Placental epithelial cell (primary cell): ENCODE measurements around the gene FOXO4. TPM values are rescaled to one million over a fixed set of nuclear protein-coding genes. Genes with fewer than 3 reads are reported as not detected.

ENCODE experiments used
- small RNA-seq: library from RNA; depleted of rRNA; stranded (forward); fragments of <200 nt; gene quantifications from one replicate; pipeline ENCODE3, GENCODE V24; 2012
- total RNA-seq: library from RNA; depleted of rRNA; stranded (reverse); fragments of >200 nt; gene quantifications from 2 replicates; pipeline ENCODE4 v1.2.3, GENCODE V29; 2012

FOXO4 gene
- 13.7 and 18.7 TPM in 2 replicates for total RNA-seq

DNA sequence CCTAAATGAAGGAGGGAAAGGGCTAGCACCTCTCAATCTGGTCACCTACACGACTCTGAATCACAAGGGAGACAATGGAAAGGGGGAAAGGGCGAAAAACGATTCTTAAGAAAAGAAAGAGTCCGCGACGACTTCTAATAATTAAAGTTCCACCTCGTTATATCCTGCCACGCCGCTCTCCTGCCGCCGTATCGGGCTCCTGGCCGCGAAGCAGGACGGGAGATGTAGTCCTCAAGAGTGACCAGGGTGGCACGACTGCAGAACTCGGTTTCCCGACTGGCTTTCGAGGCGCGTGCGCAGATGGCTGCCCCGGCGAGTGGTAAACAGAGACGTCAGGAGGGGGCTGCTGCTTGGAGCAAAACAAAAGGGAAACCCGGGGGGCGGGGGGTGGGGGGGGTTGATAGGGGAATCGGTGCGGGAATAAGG is at the start of gene FOXO4:
Gene FOXO4, plus strand, starts transcription at position 297 of the 426 bp plus-strand sequence. CDS start 678 bp downstream, outside the sequence.

DNA sequence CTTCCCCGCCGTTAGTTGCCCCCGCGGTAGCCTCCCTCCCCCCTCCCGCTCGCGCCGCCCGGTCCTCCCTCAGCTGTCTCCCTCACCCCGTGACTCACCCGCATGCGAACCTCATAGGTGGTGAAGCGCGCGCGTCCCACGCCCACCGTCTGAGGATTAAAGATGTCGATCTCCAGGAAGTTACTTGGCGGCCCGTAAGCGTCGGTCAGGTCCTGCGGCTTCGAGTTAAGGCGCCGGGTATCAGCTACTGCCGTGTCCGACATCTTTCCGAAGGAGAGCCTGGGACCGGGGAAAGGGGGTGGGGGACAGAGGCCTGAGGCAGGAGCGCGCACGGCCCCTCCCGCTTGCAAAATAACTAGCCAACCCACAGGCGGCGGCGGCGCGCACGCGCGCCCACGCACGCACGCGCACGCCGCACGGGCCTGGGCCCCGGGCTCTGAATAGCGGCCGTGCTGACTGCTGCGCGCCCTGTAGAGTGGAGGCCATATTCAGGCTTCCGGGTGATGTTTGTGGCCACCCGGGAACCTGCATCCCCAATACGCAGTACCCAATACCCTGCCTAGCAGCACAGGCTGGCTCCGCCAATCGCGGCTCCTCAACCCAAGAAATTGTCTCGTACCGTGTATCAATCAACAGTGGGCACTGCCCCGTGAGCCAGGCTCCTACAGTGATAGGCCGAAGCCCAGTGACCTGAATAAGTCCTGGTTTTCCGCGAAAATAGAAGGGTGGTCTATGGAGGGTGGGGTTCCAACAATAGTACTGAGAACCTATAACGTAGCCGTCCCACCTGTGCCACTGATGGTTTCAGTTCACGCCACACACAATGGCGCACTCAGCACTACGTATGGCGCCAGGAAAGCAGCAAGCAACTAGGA is 27.4 kb upstream of the FOXO4 start, which contains the start of gene SNX12:
Gene SNX12, minus strand, starts transcription at position 291 of the 875 bp plus-strand sequence. Its CDS starts 28 bp downstream, at position 263.

DNA sequence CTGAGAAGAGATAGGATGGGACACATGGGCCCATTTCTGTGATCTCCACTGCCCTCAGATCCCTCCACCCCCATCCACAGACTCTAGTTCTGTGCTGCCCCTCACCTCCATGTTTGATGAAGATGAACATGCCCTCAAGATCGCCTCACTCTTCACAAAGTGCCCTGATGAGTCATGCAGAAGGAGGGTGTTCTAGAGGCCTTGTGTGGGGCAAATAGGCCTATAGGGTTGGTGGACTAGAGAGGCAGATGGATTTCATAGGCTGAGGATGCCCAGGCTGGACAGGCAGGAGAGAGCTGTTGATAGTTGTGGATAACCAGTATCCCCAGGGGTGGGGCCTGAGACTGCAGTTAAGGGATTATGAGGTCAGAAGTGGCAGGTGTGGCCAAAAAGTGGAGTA is 10.8 kb downstream of the FOXO4 start, which contains the start of gene CXorf65:
Gene CXorf65, minus strand, starts transcription at position 314 of the 400 bp plus-strand sequence. Its CDS starts 184 bp downstream, at position 130.

DNA sequence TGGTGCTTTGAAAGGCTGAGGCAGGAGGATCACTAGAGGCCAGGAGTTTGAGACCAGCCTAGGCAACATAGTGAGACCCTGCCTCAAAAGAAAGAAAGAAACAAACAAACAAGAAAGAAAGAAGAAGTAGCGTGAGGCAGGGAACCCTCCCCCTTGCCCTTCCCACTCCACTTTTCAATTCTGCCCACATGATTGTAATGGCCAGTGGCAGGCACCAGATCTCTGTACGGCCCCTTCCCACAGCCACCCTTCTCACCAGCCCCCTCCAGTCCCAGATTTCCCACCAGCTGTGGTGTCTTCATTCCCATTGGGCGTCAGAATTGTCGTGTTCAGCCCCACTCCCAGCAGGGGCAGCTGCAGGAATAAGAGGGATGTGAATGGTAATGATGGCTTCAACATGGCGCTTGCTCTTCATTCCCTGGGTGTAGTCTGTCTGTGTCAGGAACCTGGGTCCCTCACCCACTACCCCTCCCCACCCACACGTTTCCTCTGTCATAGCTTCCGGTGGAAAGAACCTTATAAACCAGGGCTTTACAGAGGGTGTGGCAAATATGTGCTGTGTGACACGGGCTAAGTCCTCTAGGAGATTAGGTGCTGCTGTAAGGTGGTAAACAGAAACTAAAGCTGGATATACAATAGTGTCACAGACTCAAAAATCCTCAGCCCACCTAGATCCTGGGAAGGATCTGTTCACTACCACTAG is 15.6 kb downstream of the FOXO4 start, which contains the start of gene IL2RG:
Gene IL2RG, minus strand, starts transcription at position 437 of the 703 bp plus-strand sequence. Its CDS starts 38 bp downstream, at position 399.

DNA sequence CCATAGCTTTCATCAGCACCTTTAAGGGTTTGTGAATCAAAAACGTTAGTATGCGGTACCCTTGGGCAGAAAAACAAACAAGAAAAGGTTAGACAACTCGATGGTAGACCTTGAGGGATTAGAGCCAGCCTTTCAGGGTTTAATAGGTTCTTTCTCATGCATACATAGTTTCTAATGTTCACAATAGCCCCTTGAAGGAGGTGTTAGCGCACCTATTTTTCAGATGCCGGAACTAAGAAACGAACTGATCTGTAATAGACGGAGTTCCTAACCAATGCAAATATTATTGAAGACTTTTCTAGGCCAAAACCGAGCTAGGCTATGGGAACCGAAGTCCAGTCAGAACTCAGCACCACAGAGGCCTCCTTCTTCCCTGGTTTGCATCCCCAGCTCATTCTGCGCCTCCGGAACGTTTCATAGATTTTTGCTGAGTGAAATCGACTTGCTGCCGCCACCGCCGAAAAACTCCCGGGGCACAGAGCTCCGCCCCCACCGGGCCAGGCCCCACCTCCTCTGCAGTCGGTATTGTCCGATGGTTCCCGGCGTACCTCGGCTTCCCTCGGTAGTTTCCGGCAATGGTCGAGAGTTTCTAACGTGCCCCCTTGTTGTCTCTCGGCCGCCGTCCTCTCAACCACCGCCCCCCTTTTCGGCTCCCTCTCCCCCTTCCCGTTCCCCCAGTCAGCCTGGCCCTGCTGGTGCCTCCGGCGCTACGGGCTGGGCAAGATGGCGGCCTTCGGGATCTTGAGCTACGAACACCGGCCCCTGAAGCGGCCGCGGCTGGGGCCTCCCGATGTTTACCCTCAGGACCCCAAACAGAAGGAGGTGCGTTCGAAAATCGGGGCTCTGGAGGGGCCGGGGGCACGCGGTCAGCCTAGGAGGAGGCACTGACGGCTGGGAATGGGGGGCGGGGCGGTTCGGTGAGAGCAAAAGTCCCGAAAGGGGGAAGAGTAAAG is 22.7 kb downstream of the FOXO4 start, which contains the start of gene MED12:
Gene MED12, plus strand, starts transcription at position 565 of the 953 bp plus-strand sequence. Its CDS starts 159 bp downstream, at position 724.

GRCh38 chrX:71144651-71145050 is 49.0 kb downstream of the FOXO4 start, which contains the start of gene NLGN3:
NLGN3 (plus strand) TSS chrX:71144841; CDS start chrX:71147750, 2,909 bp downstream.

Small RNA genes within 50 kb of the gene (small RNA-seq; reads per million reads assigned to genes)
- 0.09 reads per million for gene CXorf65

Other genes with a start within 250 kb of the FOXO4 start
- not detected in 2 replicates for gene TEX11, start 187.1 kb upstream of the FOXO4 start, total RNA-seq
- not detected in 2 replicates for gene SLC7A3, start 164.8 kb upstream of the FOXO4 start, total RNA-seq
- gene SNX12, start 27.5 kb upstream of the FOXO4 start, total RNA-seq: 81.3 and 95.1 TPM in 2 replicates
- not detected in 2 replicates for gene CXorf65, start 10.9 kb downstream of the FOXO4 start, total RNA-seq
- gene IL2RG, start 15.7 kb downstream of the FOXO4 start, total RNA-seq: not detected in 2 replicates
- gene MED12, start 22.7 kb downstream of the FOXO4 start, total RNA-seq: 34.7 and 49.1 TPM in 2 replicates
- 0.33 and 0.79 TPM in 2 replicates for gene NLGN3, start 49.0 kb downstream of the FOXO4 start, total RNA-seq
- gene GJB1, start 127.4 kb downstream of the FOXO4 start, total RNA-seq: not detected in 2 replicates
- 18.1 and 28.5 TPM in 2 replicates for gene ZMYM3, start 158.3 kb downstream of the FOXO4 start, total RNA-seq
- gene NONO, start 187.8 kb downstream of the FOXO4 start, total RNA-seq: 382 and 528 TPM in 2 replicates
- 0.98 and 3.1 TPM in 2 replicates for gene ITGB1BP2, start 205.9 kb downstream of the FOXO4 start, total RNA-seq